Measurements from ENCODE around the gene ZMYND15.

Gene ZMYND15

GRCh38 chr17:4717791-4718190, 21.8 kb upstream of the ZMYND15 start:
- DNase-seq: no peak

GRCh38 chr17:4718276-4718675, 21.4 kb upstream of the ZMYND15 start:
- no peak for DNase-seq

GRCh38 chr17:4719146-4719545, 20.5 kb upstream of the ZMYND15 start:
- no peak for DNase-seq

GRCh38 chr17:4719684-4720221, 19.9 kb upstream of the ZMYND15 start:
- no peak for DNase-seq

GRCh38 chr17:4720787-4721186, 18.8 kb upstream of the ZMYND15 start:
- DNase-seq: no peak

- no peak for DNase-seq
These were observed 18.2 kb upstream of the ZMYND15 start for GRCh38 chr17:4721203-4722135.

GRCh38 chr17:4722678-4723240, 16.9 kb upstream of the ZMYND15 start:
- no peak for DNase-seq

GRCh38 chr17:4724650-4725049, 15.0 kb upstream of the ZMYND15 start:
- DNase-seq: no peak

- no peak for DNase-seq
These were observed 13.9 kb upstream of the ZMYND15 start for GRCh38 chr17:4725646-4726310.

- DNase-seq: no peak
These were observed 11.5 kb upstream of the ZMYND15 start for GRCh38 chr17:4728124-4728523.

GRCh38 chr17:4733073-4733531, 6.5 kb upstream of the ZMYND15 start:
- no peak for DNase-seq

- no peak for DNase-seq
These were observed 4.7 kb upstream of the ZMYND15 start for GRCh38 chr17:4734857-4735475.

GRCh38 chr17:4735876-4736651, 3.6 kb upstream of the ZMYND15 start:
- no peak for DNase-seq

- no peak for DNase-seq
These were observed 1.2 kb upstream of the ZMYND15 start for GRCh38 chr17:4738136-4739121.

GRCh38 chr17:4740025-4740351, 355 bp downstream of the ZMYND15 start:
- DNase-seq: no peak

GRCh38 chr17:4740584-4740983, 951 bp downstream of the ZMYND15 start:
- no peak for DNase-seq

- no peak for DNase-seq
These were observed 1.9 kb downstream of the ZMYND15 start for GRCh38 chr17:4741544-4741943.

- DNase-seq: no peak
These were observed 2.5 kb downstream of the ZMYND15 start for GRCh38 chr17:4742133-4742532.

GRCh38 chr17:4742629-4743028, 3.0 kb downstream of the ZMYND15 start:
- no peak for DNase-seq

- no peak for DNase-seq
These were observed 3.6 kb downstream of the ZMYND15 start for GRCh38 chr17:4743216-4743615.

- DNase-seq: no peak
These were observed 4.3 kb downstream of the ZMYND15 start for GRCh38 chr17:4743898-4744297.
